ENCODE measurements around the gene NRXN3.

The NRXN3 gene

GRCh38 chr14:79419571-79420327 is 1249.6 kb downstream of the NRXN3 start:
- no peak overlapping the region for H3K4me3 ChIP-seq (ENCODE audit: low read depth, low read length)
- DNase-seq (ENCODE audit: low read depth): no peak
- no peak for TF ChIP-seq CTCF (IDR thresholded peaks at IDR 0.05; ENCODE audit: insufficient read depth, low read depth, low read length, missing control alignments)

GRCh38 chr14:79420725-79421124 is 1250.6 kb downstream of the NRXN3 start:
- H3K4me3 ChIP-seq (ENCODE audit: low read depth, low read length): no peak overlapping the region
- no peak for DNase-seq (ENCODE audit: low read depth)
- no peak for TF ChIP-seq CTCF (IDR thresholded peaks at IDR 0.05; ENCODE audit: insufficient read depth, low read depth, low read length, missing control alignments)

- H3K4me3 ChIP-seq (ENCODE audit: low read depth, low read length): no peak overlapping the region
- DNase-seq (ENCODE audit: low read depth): no peak
- TF ChIP-seq CTCF (IDR thresholded peaks at IDR 0.05; ENCODE audit: insufficient read depth, low read depth, low read length, missing control alignments): no peak
Measured at GRCh38 chr14:79421811-79422210, 1251.6 kb downstream of the NRXN3 start.

GRCh38 chr14:79424462-79424861 is 1254.3 kb downstream of the NRXN3 start:
- no peak for DNase-seq (ENCODE audit: low read depth)
- no peak for TF ChIP-seq CTCF (IDR thresholded peaks at IDR 0.05; ENCODE audit: insufficient read depth, low read depth, low read length, missing control alignments)
- no peak overlapping the region for H3K4me3 ChIP-seq (ENCODE audit: low read depth, low read length)

GRCh38 chr14:79426103-79426755 is 1256.1 kb downstream of the NRXN3 start:
- H3K4me3 ChIP-seq (ENCODE audit: low read depth, low read length): no peak overlapping the region
- DNase-seq (ENCODE audit: low read depth): no peak
- TF ChIP-seq CTCF (IDR thresholded peaks at IDR 0.05; ENCODE audit: insufficient read depth, low read depth, low read length, missing control alignments): no peak

GRCh38 chr14:79432640-79433039 is 1262.5 kb downstream of the NRXN3 start:
- TF ChIP-seq CTCF (IDR thresholded peaks at IDR 0.05; ENCODE audit: insufficient read depth, low read depth, low read length, missing control alignments): no peak
- H3K4me3 ChIP-seq (ENCODE audit: low read depth, low read length): no peak overlapping the region
- DNase-seq (ENCODE audit: low read depth): no peak
